Uterus (tissue), 4 donors: ENCODE data around the gene MBLAC1. TPM values are rescaled to one million over a fixed set of nuclear protein-coding genes. Genes with fewer than 3 reads are reported as not detected.

Experiments
- DNase-seq, 2 donors: peaks; one replicate each; pipeline ENCODE4 v3.0.0-alpha.2; 2019 to 2020
- H3K27ac ChIP-seq, 2 donors: fragments of 200-600 bp; sonication (generic); 1 replicate in 1 of 2; 2 replicates in 1 of 2; pipeline ENCODE4 v1.5.1; 2016 to 2018
- H3K27me3 ChIP-seq, 2 donors: fragments of 200-600 bp; sonication (generic); one replicate each; pipeline ENCODE4 v1.5.1; 2018 to 2019; ENCODE audit warnings: control low read depth in 1 of 2
- H3K36me3 ChIP-seq, 2 donors: fragments of 200-600 bp; sonication (generic); one replicate each; pipeline ENCODE4 v1.5.1; 2019; ENCODE audit warnings: control low read depth in 1 of 2
- H3K4me1 ChIP-seq, 2 donors: fragments of 200-600 bp; sonication (generic); one replicate each; pipeline ENCODE4 v1.5.1; 2018 to 2019; ENCODE audit warnings: control low read depth in 1 of 2
- H3K4me3 ChIP-seq, 2 donors: fragments of 200-600 bp; sonication (generic); 1 replicate in 1 of 2; 2 replicates in 1 of 2; pipeline ENCODE4 v1.5.1; 2018 to 2019; ENCODE audit warnings: mild to moderate bottlenecking in 1 of 2
- H3K9me3 ChIP-seq, 2 donors: fragments of 200-600 bp; sonication (generic); one replicate each; pipeline ENCODE4 v1.5.1; 2019; ENCODE audit warnings: control low read depth in 1 of 2
- POLR2A ChIP-seq, 2 donors: fragments of 450-650 bp; IDR thresholded peaks; one replicate each; pipeline ENCODE4 v1.6.1; 2016; ENCODE audit warnings: antibody characterized with exemption in 2 of 2, mild to moderate bottlenecking in 1 of 2, moderate library complexity in 1 of 2
- intact Hi-C: fragments of 100-400 bp; cut with DNase I; formaldehyde crosslinking; loops from one replicate; pipeline ENCODE4 v1.15.1; 2023; ENCODE audit warnings: low total_unique reads
- total RNA-seq, 4 donors: library from RNA; depleted of rRNA in 3 of 4; stranded (reverse); fragments of >200 nt in 3 of 4; gene quantifications; one replicate each; pipeline versions ENCODE4 v1.1.0 to v1.2.4, GENCODE V29; 2014 to 2023
- TF ChIP-seq, protein P1 (sequence below), 4 experiments: fragments of 200-600 bp in 2 of 4; fragments of 450-650 bp in 2 of 4; sonication (generic) in 2 of 4; IDR thresholded peaks; one replicate each; pipeline ENCODE4 v1.5.1; 2016 to 2019; ENCODE audit warnings: antibody characterized with exemption in 4 of 4, mild to moderate bottlenecking in 2 of 4, moderate library complexity in 1 of 4
- donor health status: DM: yes; HTN: yes; CAD: no.

Gene MBLAC1
- total RNA-seq, 4 donors from 2014 or later: 1.3 to 12.4 (median 4.6) TPM

DNA sequence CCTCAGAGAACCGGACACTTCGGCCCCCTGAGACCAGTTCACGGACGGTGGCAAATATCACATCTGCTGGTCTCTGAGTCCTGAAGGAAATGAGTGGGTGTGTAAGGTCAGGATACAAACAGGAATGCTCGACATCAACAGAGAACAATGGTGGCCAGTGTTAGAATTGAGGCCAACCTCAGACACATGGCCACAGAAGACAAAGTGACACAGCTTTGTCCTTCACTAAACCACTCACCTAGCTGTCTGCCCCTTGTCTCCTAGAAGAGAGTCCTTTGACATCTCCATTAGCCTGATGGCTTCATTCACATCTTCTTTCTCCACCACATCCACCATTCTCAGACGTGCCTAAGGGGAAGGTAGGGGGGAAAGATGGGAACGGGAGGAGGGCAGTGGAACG lies 33.7 kb upstream of the MBLAC1 start:
- Histone ChIP-seq H3K27ac (no peak overlapping the region), H3K4me3 (no peak overlapping the region), H3K9me3 (no peaks in the 10 kb centered on the region), H3K27me3 (no peaks in the 10 kb centered on the region), H3K4me1 (peaks cover 0 to 4% of the 10 kb centered on the region in 2 donors), H3K36me3 (no peaks in the 10 kb centered on the region)
- TF ChIP-seq, protein P1, sequence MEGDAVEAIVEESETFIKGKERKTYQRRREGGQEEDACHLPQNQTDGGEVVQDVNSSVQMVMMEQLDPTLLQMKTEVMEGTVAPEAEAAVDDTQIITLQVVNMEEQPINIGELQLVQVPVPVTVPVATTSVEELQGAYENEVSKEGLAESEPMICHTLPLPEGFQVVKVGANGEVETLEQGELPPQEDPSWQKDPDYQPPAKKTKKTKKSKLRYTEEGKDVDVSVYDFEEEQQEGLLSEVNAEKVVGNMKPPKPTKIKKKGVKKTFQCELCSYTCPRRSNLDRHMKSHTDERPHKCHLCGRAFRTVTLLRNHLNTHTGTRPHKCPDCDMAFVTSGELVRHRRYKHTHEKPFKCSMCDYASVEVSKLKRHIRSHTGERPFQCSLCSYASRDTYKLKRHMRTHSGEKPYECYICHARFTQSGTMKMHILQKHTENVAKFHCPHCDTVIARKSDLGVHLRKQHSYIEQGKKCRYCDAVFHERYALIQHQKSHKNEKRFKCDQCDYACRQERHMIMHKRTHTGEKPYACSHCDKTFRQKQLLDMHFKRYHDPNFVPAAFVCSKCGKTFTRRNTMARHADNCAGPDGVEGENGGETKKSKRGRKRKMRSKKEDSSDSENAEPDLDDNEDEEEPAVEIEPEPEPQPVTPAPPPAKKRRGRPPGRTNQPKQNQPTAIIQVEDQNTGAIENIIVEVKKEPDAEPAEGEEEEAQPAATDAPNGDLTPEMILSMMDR (IDR thresholded peaks at IDR 0.05): no peak
- TF ChIP-seq POLR2A (IDR thresholded peaks at IDR 0.05): no peak
- DNase-seq: no peak
- intact Hi-C loops: no loop called here

DNA sequence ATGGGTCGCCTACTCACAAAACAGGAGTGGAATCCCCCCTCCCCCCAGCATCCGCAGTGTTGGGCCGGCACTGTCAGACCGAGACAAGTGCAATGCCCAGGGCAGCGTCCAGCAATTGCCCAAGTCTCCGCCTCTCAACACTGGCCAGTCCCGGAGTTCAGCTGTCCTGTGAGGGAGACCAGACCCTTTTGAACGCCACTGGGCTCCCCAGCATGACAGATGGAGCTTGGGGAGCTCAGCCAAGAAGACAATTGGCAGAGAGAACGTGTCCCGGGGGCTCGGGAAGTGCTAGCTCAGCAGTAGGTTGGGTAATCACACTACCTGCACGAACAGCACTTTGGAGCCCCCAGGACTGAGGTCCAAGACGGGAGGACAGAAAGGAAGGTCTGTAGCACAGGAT lies 33.3 kb upstream of the MBLAC1 start:
- intact Hi-C loops: no loop called here
- no peaks in the 10 kb centered on the region for H3K4me1 ChIP-seq
- H3K27me3 ChIP-seq: no peaks in the 10 kb centered on the region
- no peak for TF ChIP-seq POLR2A (IDR thresholded peaks at IDR 0.05)
- TF ChIP-seq, protein P1 (IDR thresholded peaks at IDR 0.05): no peak
- no peak overlapping the region for H3K4me3 ChIP-seq
- H3K9me3 ChIP-seq: no peaks in the 10 kb centered on the region
- no peaks in the 10 kb centered on the region for H3K36me3 ChIP-seq
- no peak overlapping the region for H3K27ac ChIP-seq
- no peak for DNase-seq

DNA sequence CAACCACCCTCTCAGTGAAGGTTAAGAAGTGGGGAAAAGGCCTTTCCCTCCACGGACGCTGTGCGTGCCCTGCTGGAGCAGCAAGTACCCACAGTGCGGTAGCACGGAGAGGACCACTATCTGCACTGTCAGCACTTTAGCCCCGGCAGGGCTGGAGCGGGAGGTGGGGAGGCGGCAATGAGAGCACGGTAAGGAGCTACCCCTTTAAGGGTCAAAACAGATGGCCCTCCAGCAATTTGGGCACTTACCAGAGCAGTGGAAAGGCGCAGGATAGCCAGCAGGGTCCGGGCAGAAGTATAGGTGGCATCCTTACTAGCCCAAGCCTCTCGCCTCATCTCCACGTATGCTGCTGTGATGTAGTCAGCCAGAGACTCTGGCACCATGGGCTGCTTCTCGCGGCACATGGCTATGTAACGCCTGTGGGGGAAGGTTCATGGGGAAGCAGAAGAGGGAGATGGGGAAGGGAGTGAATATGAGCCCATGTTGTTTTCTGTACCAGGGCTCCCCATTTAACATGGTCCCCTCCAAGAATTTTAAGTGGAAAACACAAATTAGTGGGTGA lies 32.8 kb upstream of the MBLAC1 start:
- Histone ChIP-seq H3K27ac (no peak overlapping the region), H3K36me3 (no peaks in the 10 kb centered on the region)

DNA sequence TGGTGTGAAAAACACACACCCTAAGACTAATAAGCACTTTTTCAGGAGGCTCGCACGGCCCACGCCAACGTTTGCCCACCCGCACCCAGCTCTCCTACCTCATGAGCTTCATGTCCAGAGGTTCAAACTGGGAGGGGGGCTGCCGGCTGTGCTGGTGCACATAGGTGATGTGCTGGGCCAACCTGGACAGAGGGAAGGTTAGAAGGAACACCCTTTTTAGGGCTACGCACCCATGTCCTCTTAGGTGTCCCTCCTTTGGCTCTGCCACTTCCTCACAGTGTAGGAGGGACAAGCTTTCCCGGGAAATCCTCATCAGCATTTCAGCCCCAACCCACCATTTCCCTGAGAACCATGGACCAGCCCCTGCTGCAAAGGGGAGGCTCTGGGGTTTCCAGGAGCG lies 31.5 kb upstream of the MBLAC1 start:
- Histone ChIP-seq H3K27ac (no peak overlapping the region), H3K36me3 (no peaks in the 10 kb centered on the region), H3K27me3 (no peaks in the 10 kb centered on the region), H3K4me1 (peaks cover 0 to 12% of the 10 kb centered on the region in 2 donors), H3K9me3 (no peaks in the 10 kb centered on the region), H3K4me3 (no peak overlapping the region)
- intact Hi-C loops: no loop called here
- no peak for TF ChIP-seq POLR2A (IDR thresholded peaks at IDR 0.05)
- TF ChIP-seq, protein P1 (IDR thresholded peaks at IDR 0.05): no peak
- no peak for DNase-seq

More for the DNA sequence above, 32.8 kb upstream of the MBLAC1 start:
- DNase-seq: no peak
- Histone ChIP-seq H3K4me3 (no peak overlapping the region), H3K27me3 (no peaks in the 10 kb centered on the region), H3K9me3 (no peaks in the 10 kb centered on the region), H3K4me1 (peaks cover 0 to 2% of the 10 kb centered on the region in 2 donors)
- TF ChIP-seq POLR2A (IDR thresholded peaks at IDR 0.05): no peak
- TF ChIP-seq, protein P1 (IDR thresholded peaks at IDR 0.05): no peak
- intact Hi-C loops: no loop called here

DNA sequence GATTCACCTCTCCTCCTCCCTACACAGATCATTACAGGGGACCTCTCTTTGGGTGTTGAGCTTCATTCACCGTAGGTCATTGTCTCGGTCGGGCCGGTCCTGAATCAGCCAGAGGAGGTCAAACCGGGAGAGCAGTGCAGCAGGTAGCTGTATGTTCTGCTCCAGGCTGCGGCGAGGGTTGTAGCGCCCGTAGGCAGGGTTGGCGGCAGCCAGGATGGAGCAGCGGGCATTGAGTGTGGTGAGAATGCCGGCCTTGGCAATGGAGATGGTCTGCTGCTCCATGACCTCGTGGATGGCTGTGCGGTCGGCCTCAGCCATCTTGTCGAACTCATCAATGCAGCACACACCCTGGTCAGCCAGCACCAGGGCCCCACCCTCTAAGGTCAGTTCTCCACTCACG lies 31.1 kb upstream of the MBLAC1 start:
- no peaks in the 10 kb centered on the region for H3K9me3 ChIP-seq
- H3K27me3 ChIP-seq: no peaks in the 10 kb centered on the region
- H3K4me1 ChIP-seq: peaks cover 0 to 12% of the 10 kb centered on the region in 2 donors
- TF ChIP-seq POLR2A (IDR thresholded peaks at IDR 0.05): no peak
- TF ChIP-seq, protein P1 (IDR thresholded peaks at IDR 0.05): no peak
- no peak overlapping the region for H3K4me3 ChIP-seq
- intact Hi-C loops: no loop called here
- no peak overlapping the region for H3K27ac ChIP-seq
- DNase-seq: no peak
- H3K36me3 ChIP-seq: no peaks in the 10 kb centered on the region
